Activated CD4-positive, alpha-beta T cell treated with anti-CD3 and anti-CD28 coated beads, Interleukin-2, amount 50 U/mL, for 16 hours (primary cell): ENCODE results near the gene COL20A1.

Experiments used
- DNase-seq: peaks from one replicate; pipeline ENCODE4 v3.0.0-alpha.2; 2020

Gene COL20A1

DNA sequence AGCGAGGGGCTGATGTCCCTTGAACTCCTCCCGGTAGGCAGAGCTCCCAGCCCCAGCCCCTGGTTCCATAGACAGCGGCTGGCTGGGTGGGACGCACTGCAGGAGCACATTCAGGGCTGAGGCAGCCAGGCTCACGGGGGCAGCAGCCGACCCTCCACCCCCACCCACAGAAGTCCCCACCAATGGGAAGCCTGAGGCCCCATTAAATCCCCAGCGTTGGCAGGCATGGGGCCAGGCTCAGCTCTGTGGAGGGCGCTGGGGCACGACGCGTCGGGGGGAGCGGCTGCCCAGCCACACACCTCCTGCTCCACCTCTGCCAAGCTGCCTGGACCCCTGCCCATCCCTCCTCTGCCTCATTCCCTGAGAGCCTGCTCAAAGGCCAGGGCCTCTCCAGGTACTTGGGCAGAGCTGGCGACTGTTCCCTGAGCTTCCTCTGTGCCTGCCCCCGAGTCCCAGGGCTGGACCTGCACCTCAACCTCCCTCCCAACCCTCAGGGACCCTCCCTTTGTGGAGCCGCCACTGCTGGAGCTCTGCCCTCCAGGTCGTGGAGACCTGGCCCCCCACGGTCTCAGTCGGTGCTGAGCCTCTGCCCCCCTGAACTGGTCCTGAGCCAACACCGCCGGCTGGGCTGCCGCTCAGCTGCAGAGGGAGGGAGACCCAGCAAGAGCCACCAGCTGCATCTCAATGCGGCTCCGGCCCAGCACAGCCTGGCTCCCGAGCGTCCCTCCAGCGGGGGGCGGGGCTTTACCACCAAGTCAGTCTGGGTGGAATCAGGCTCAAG is 59.0 kb downstream of the COL20A1 start:
- DNase-seq = no peak

DNA sequence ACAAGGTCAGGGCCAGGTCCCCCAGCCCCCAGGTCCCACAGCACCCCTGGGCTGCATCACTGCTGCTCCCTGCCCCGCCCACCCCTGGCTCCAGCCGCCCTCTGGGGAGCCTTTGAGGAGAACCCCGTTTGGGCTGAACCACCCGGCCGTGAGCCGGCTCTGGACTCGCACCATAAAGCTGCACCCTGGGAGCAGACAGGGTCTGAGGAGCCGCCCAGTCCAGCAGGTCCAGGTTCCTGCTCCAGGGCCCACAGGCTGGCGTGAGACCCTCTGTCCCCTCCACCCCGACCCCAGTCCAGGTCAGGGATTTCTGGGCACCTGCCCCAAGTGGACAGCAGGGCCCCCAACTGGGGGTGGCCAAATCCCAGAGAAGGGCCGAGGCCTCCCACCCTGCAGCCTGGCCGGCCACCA is 59.8 kb downstream of the COL20A1 start:
- DNase-seq = no peak

DNA sequence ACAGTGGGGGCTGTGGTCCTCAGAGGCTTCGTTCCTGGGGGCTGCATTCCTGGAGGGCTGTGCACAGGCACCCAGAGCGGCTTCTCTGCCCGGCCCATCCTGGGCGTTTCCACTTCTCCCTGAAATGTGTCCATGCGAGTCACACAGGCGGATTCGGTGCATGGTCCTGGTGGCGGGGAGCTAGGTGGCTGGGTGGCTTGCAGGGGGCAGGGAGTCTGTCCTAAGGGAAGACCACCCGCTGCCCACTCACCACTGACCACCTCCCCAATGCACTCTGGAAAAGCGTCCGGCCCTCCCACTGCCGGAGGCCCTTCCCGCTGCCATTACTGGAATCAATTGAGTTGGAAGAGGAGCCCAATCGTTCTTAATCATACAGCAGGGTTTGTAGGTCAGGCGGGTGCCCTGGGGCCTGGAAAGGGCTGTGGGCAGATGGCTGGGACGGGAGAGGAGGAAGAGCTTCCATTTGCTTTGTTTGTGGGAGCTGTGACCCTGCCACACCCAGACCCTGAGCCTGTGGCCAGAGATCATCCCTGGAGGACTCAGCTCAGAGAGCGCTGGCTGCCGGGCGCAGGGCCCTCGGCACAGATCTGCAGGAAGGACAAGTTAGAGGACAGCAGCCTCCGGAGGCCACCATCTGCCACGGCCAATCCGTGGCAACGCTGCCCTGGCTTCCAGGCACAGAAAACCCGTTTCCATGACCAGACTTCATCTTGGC is 61.8 kb downstream of the COL20A1 start:
- no peak for DNase-seq

DNA sequence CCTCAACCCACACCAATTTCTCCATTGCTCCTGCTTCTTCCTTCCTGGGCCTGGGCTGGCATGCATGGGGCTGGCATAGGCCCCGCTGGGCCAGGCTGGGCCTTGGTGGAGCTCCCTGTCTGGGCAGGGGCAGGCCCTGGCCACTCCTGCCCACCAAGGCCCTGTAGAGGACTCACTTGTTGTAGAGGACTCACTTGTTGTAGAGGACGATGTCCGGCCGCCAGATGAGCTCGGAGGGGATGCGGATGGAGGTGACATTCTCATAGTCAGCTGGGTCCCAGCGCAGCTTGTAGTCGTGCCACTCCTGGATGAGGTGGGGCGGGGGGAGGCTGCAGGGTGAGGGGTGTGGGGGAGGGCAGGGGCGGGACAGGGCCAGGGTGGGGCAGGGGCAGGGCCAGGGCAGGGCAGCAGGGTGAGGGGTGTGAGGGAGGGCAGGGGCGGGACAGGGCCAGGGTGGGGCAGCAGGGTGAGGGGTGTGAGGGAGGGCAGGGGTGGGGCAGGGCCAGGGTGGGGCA is 62.9 kb downstream of the COL20A1 start:
- DNase-seq = no peak

DNA sequence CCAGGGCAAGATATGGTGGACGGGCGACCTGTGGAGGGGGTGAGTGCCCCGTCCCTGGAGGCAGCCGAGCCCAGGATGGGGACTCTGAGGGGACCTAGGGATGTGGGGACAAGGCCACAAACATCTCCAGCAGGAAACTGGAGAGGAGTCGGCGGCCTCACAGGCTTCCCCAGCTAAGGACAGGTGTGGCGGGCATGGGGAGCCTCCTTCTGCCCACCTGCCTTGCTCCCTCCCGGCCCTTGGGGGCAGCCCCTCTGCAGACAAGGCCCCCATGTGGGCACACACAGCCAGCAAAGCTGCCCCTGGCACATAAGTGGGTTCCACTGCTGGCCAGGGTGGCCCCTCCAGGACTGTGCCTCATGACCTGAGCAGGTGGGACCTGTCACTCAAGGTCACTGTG is 63.5 kb downstream of the COL20A1 start:
- no peak for DNase-seq

DNA sequence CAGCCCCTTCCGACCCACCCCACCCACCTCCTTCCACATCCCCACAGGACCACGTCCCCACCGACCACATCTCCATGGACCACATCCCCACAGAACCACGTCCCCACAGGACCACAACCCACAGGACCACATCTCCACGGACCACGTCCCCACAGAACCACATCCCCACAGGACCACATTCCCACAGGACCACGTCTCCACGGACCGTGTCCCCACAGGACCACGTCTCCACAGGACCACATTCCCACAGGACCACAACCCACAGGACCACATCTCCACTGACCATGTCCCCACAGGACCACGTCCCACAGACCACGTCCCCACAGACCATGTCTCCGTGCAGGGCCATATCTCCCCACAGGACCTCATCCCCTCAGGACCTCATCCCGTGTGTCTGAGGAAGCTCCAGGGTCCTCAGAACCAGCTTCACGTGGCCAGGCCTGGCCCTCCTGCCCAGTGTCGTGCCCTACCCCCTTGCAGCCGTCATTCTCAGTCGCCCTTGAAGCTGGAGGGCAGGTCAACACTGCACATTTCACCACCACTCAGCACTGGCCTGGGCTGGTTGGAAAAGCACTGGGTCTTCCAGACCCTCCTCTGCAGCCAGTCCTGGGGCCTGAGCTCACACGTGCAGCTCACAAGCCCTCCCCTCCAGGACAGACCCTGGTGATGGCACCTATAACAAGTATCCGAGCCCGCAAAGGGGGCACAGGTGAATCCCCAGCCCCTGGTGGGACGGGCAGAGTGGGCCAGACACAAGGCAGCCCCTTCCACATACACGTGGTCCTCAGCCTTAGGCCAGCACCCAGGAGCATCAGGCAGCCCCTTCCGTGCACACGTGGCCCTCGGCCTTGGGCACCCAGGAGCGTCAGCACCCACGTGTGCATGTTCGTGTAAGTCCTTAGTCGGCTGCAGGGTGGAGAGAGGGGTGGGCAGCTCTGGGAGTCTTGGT is 64.2 kb downstream of the COL20A1 start:
- DNase-seq = no peak

DNA sequence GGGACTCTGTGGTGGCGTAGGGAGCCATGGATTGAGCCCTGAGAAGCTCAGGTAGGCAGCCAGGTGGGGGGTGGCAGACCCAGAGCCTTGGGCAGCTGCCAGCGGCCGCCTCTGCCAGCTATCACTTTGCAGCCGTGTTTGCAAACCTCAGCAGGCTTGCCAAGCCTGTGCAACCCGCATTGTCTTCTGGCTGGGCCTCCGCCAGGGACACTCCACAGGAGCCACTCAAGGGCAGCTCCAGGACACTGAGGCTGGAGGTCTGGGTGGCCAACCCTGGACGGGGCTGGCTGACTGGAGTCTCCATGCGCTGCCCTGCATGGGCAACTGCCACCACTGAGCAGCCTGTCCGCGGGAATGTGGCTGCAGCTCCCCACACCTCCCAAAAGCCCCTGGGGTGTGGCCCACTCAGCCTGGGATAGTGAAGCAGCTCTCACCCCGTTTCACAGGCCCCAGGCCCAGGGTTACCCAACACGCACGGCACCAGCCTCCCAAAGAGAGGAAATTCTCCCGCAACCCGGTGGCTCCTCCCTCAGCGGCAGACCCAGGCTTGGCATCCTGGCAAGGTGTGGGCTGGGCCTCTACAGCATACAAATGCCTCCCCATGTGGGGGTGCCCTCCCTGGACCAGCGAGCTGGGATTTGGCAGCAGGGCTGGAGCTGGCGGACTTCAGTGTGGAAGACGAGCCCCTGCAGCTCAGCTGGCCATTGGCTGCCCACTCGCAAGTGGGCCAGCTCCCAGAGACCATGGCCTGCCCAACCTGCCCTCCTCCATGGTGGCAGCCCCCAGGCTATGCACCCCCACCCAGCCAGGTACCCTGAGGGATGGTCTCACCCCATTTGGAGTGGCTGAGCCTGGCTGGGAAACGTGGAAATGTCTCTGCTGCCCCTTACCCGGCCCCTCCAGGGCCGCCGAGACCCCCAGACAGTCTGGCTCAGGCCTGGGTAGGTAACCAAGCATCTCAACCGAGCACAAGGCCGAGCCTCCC is 65.2 kb downstream of the COL20A1 start:
- DNase-seq = no peak

DNA sequence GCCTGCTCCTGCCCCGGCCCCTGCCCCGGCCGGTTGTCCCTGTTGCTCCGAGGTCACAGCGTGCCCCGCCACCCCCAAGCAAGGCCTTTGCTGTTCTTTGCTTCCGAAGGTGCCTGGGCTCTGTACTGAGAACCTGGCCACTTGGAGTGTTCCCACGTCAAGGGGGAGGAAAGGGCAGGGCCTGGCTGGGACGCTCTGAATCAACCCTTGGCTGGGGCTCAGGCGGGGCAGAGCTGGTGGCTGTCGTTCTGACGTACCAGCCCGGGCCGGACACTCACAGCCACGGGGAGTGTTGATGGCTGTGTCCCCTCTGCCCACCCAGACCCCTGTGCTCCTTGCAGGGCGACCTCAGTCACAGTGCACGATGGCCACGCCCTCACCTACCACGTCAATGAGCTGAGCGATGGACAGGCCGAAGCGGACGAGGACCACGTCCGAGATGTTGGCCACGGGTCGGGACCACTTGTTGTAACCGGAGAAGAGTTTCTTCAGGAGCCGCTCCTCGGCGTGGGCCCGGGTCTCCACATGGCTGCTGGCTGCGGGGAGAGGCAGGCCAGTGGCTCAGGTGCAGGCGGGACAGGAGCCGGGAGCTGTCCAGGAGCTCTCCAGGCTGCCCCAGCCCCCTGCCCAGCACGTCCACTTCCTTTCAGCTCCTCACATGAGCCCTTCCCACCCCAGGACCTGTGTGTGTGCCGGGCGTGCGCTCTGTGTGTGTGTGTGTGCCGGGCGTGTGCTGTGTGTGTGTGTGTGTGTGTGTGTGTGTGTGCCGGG is 66.4 kb downstream of the COL20A1 start:
- no peak for DNase-seq

DNA sequence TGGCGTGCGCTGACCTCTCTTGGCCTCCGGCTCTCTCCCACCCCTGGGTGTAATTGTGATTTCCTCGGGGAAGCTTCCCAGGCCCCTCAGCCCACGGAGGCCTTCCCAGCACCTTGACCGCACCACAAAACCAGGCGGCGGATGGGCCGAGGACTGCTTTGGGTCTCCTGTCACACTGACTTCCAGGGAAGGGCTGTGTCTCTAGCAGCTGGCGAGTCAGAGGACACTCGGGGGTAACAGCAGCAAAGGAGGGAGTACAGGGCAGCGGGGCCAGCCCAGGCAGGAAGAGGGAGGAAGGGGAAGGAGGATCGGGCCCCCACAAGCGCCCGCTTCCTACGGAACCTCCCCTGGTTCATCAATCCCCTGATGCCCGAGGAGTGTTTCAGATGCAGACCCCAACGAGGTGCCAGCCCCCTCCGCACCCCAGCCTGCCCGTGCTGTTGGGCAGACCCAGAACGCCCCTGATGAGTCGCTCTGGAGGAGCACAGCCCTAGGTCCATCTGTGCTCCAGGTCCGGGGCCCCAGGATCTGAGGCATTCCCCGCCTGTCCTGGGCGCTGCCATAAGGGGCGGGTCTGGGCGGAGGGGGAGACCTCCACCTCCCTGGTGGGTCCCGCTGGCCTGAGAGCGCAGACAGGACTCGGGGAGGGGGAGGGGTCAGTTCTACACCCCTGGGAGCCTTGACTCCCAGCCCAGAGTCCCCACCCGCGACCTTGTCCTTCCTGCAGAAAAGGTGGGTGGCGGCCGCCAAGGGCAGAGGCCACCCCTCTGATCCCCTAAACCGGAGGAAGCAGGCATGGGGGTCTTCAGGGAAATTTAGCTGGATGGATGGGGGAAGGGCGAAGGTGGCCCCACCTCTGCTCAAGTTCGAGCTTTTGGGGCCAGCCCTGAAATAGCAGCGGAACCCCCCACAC is 67.2 kb downstream of the COL20A1 start:
- no peak for DNase-seq

DNA sequence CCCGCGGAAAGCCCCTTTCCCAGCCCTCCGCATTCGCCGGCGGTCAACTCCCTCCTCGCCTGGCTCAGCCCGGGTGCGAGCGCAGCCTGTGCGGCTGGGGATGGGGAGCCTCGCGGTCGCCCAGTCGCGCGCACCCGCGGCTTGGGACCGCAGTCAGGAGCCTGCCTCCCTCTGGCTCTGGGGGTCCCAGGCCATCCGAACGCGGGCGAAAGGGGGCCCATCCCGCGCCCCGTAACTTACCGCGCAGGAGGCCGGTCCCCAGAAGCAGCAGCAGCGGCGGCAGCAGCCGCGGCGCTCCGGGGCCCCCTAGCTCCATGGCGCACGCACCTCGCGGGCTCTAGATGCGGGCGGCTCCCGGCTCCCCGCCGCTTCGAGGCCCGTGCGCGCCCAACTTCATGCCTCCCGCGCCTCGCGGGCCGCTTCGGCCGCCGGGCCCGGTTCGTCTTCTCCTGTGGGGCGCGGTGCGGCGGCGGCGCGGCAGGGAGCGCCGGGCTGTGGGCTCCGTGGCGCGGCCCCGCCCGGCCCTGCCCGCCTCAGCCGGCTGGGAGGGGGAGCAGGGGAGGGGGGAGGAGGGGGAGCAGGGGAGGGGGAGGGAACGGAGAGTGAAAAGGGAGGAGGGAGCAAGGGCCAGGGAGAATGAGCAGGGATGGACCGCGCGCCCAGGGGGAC is 68.0 kb downstream of the COL20A1 start, which contains the start of gene CHRNA4:
Gene CHRNA4, minus strand, starts transcription at position 500 of the 669 bp plus-strand sequence. Its CDS starts 184 bp downstream, at position 316.
- DNase-seq = no peak

DNA sequence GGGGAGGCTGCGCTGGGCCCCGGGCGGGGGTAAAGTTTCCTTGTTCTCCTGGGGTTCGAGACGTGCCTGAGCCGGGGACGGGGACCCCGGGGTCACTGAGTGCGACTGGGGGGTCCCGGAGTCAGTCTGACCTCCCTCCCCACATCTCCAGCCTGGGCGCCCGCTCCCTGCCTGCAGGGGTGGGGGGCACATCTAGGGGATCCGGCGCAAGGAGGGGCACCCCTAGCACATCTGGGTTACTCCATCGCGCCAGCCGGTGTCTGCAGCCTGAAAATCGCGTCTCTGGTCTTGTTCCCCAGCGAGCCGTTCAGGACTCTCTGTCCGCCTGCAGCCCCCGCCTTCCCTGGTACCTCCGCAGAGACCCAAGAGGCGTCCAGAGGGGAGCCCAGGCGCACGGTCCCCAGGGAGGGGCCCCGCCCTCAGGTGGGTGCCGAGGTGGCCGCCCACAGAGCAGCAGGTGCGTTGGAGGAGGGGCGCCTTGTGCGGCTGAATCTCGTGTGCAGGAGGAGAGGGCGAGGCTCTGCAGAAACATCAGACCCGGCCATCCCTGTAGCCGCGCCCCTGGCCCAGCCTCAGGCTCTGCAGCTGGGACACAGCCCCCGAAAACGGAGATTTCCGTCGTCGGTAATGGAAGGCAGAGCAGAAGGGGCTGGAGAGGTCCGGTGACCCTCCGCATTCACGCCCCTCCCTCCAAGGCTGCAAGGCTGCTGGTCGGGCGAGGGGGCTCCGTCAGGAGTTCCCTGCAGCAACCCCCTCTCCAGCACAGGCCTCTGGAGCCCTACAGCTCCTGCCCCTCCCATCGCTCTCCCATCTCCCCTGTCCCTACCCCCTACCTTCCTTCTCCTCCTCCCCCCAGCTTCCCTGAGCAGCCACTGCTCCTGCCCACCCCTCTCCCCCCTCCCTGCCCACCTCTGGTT is 68.8 kb downstream of the COL20A1 start:
- no peak for DNase-seq

DNA sequence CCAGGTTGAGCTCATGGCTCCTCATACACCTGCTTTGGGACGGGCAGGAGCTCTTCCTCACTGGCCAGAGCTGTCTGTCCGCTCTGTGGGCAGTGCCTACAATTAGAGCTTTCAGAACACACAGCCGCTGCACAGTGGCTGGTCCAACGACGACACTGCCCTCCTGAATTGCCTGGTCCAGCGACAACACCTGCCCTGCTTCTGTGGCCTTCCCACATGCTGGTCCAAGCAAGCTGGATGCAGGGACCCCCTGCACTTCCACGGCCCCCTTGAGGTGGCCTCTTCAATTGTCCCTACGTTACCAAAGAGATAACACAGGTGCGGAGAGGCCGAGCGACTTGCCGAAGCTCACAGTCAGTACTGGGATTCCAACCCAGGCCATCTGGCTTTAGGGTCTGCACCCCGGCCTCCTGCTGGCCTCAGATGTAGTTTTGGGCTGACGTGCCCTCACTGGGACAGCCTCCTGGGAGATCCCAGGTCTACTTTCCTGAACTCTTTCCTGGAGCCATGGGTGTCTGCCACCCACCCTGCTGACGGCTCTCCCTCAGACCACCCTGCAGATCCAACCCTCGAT is 69.5 kb downstream of the COL20A1 start:
- DNase-seq = no peak

DNA sequence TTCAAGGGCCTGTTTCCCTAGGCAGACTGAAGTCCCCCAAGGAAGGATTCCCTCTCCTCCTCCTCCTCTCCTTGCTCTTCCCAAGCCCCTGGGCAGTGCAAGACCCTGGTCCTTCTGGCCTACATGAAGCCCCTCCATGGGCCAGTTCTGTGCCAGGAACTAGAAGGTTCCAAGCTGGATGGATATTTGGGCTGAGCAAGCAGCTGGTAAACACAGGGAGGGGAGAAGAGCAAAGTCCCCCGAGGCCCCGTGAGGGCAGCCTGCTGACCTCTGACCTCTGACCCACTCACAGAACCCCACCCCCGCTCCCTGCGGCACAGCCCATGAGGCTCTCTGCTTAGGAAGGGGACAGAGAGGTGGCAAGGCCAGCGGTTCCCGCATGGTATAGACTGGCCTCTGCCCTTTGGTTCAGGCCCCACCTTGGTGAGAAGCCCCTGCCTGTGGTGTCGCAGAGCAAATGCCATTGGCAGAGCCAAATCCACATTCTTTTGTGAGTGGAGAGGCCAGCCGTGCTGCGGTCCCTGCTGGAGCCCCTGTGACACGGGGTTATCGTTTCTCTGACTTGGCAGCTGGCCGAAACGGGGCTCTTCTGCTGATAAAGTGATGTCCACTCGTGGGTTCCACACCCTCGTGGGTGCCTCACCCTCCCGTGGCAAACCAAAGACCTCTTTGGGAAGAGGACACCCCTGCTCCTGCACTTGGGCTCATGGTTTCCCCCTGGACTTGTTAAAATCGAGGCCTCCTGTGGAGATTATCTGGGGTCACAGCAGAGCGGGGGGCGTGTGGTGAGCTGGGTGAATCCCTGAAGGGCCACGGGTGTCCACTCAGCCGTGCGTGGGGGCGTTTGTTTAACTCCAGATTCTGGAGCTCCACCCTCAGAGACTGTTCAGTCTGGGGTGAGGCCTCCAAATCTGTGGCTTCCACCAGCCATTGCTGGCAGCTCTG is 70.3 kb downstream of the COL20A1 start:
- no peak for DNase-seq

DNA sequence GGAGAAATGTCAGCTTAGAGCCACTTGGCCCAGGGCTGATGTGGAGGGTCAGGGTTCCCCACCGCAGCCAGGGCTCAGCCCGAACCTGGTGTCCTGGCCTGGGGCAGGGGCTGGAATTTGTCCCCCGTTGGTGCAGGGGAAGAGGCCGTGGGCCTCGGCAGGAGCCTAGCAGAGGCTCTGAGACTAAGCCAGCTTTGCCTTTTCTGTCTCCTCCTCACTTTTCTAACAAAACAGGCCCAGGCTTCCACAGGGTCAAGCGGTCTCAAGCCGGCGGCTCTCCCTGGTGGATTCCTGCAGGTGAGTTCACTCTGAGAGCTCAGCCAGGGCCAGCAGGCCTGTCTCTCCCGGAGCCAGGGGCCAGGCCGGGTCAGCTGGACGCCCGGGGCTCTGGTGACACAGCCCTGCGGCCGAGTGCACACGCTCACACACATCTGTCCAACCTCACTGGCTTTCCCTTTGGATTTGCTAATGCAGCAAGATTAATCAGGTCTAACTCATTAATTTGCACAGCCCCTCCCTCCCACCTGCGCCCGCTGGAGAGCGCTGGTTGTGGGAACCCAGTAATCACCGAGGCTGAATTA is 71.1 kb downstream of the COL20A1 start:
- no peak for DNase-seq

DNA sequence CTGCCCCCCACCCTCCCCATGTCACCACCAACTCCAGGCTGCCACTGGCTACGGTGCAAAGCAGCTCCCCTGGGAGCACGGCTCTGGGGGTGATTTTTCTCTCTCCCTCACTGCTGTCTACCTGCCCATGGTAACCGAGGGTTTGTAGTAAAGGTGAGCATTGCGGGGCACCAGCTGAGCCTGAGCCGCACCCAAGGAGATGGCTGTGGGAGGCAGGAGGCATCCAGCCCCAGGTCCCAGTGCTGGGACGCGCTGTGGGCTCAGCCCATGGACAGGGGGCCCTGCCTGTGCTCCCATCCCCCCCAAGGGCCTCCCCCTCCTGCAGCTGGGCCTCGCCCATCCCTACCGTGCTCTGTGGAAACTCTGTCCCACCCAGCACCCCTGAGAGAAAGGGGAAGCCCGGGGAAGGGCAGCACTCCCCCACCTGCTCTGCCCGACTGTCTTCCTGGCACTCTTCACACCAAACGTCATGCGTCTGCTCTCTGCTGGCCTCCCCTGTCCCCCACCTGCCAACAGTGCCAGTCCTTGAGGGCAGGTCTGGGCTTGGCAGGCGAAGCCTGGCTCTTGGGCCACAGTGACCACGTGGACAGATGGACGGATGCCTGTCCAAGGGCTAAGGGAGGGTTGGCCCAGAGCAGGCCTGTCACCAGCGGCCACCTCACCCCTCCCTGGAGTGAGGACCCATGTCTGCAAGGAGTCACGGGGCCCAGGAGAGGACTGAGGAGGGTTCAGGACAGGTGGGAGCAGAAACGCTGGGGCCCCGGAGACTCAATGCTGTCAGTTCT is 72.0 kb downstream of the COL20A1 start:
- no peak for DNase-seq
